Spleen (tissue), 7 donors: ENCODE measurements around the gene PRDM16.

Source experiments
- CTCF ChIP-seq, 11 experiments: fragments of 200-600 bp in 7 of 11; fragments of 450-650 bp in 4 of 11; sonication (generic) in 4 of 11; IDR thresholded peaks in 8 of 11; conservative IDR thresholded peaks in 3 of 11; 1 replicate in 7 of 11; 2 replicates in 4 of 11; pipeline versions ENCODE4 v1.4.0 to v1.8.0; 2016 to 2021; ENCODE audit warnings: antibody characterized with exemption in 11 of 11, inconsistent platforms in 4 of 11, mild to moderate bottlenecking in 1 of 11
- POLR2A ChIP-seq, 3 donors: fragments of 450-650 bp; IDR thresholded peaks; one replicate each; pipeline ENCODE4 v1.5.1; 2017; ENCODE audit warnings: antibody characterized with exemption in 3 of 3, mild to moderate bottlenecking in 1 of 3
- donor health status: DM: no; HTN: no; CAD: no; lungs with moderate emphysema.
- donor health status: DM: no; HTN: no; CAD: no.
- donor health status: DM: no; HTN: no; CAD: no.

DNA sequence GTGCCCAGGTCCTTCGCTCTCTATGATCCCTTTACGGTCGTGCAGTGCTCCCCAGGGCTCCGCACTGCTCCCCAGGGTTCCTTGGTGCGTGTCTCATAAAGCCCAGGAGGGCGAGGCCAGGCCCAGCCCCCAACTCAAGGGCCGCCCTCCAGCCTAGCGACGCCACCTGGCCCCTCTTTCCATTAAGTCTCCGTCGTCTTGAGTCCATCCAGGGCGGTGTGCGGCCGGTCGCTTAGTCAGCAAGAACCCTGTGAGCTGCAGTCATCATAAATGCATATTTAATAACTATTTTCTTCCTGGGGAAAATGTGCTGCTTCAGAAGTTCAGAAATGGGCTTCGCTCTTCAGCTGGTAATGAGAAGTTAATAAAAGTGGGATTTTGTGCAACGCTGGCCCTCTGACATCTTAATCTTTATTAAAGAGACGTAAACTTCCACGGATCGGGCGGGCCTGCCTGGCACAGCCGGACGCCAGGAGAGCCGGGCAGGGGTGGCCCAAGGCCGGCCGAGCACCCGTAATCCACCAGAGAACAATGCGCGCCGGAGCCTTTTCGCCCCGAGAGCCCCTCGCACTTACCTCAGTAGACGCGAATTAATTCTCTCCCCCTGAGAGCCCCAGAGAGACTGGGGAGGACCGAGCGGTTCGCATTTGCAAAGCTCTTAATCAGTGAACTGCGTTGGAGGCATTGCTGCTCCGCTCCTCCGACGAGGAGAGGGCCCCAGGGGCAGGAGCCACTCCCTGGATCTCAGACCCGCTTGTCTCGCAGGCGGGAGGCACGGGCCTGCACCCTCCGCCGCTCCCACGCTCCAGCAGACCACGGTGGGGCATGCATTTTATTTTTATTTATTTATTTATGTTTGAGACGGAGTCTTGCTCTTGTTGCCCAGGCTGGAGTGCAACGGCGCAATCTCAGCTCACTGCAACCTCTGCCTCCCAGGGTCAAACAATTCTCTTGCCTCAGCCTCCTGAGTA lies 197.1 kb downstream of the PRDM16 start:
- TF ChIP-seq CTCF (IDR thresholded peaks at IDR 0.05 in 8 of 11, conservative IDR thresholded peaks at IDR 0.05 in 3 of 11) (no peak), POLR2A (IDR thresholded peaks at IDR 0.05) (no peak)
